Muscle layer of duodenum (tissue), 2 donors: ENCODE data around the gene BRSK2.
"Not testable (repeated sequence)": the region's sequence is repeated elsewhere in the genome, so short reads cannot be mapped to it uniquely, and the experiment has no call there.

Source experiments
- H3K27ac ChIP-seq: one replicate; pipeline ENCODE4 v1.7.0; 2013; ENCODE audit warnings: mild to moderate bottlenecking, low read length
- H3K27me3 ChIP-seq: one replicate; pipeline ENCODE4 v1.7.0; 2013; ENCODE audit warnings: low read depth, mild to moderate bottlenecking, control low read depth, low read length
- H3K36me3 ChIP-seq, 2 donors: one replicate each; pipeline ENCODE4 v1.7.0; 2013; ENCODE audit warnings: low read length in 2 of 2, control low read depth in 1 of 2, mild to moderate bottlenecking in 1 of 2; ENCODE audit not compliant: insufficient read depth in 2 of 2, control insufficient read depth in 1 of 2
- H3K4me1 ChIP-seq, 2 donors: one replicate each; pipeline ENCODE4 v1.7.0; 2013; ENCODE audit warnings: low read length in 2 of 2, mild to moderate bottlenecking in 2 of 2, control low read depth in 1 of 2, moderate library complexity in 1 of 2; ENCODE audit not compliant: insufficient read depth in 2 of 2, control insufficient read depth in 1 of 2
- H3K4me3 ChIP-seq, 2 donors: one replicate each; pipeline ENCODE4 v1.7.0; 2013; ENCODE audit warnings: low read length in 2 of 2, low read depth in 1 of 2, mild to moderate bottlenecking in 1 of 2
- H3K9me3 ChIP-seq, 2 donors: one replicate each; pipeline ENCODE4 v1.7.0; 2013; ENCODE audit warnings: low read length in 2 of 2, control low read depth in 1 of 2, mild to moderate bottlenecking in 1 of 2; ENCODE audit not compliant: control insufficient read depth in 1 of 2
- donor health status: healthy.

BRSK2 gene

GRCh38 chr11:1358286-1358685 is 31.4 kb upstream of the BRSK2 start:
- H3K4me1 ChIP-seq: peaks cover 0 to 5% of the 10 kb centered on the region in 2 donors

DNA sequence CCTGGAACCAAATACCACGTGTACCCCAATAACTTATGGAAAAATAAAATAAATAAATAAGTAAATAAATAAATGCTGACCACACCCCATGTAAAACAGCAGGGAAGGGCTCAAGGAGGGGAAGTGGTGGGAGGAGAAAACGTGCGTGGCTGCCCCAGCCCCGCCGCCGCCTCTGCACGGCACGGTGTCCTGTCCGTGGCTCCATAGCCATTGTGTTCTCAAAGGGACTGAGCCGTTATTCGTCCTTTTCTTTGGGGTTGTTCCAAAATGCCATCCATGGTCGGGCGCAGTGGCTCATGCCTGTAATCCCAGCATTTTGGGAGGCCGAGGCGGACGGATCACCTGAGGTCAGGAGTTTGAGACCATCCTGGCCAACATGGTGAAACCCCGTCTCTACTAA is 30.8 kb upstream of the BRSK2 start:
- not testable (repeated sequence) for H3K9me3 ChIP-seq, H3K27me3 ChIP-seq, H3K36me3 ChIP-seq, H3K4me3 ChIP-seq, H3K27ac ChIP-seq, H3K4me1 ChIP-seq

More at GRCh38 chr11:1358286-1358685, 31.4 kb upstream of the BRSK2 start:
- Histone ChIP-seq H3K27me3 (no peaks in the 10 kb centered on the region), H3K9me3 (no peaks in the 10 kb centered on the region), H3K36me3 (no peaks in the 10 kb centered on the region), H3K27ac (no peak overlapping the region), H3K4me3 (no peak overlapping the region)

DNA sequence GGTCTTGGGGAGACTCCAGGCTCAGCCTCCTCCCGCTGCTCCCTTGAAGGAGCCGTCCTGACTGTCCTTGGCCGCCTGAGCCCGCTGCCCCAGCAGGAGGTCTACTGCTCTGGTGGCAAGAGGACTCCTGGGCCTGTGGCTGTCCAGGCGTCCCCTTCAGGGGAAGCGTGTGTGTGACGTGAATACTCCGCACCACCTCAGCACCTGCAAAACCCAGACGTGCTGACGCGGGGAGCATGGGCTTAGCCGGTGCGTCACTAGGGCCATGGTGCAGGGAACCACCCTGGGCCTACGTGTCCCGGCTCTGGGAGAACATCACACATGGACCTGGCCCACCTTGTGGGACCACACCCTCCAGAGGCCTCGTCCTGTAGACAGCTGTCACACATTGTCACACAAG is 30.2 kb upstream of the BRSK2 start:
- Histone ChIP-seq H3K4me1 (peaks cover 0 to 5% of the 10 kb centered on the region in 2 donors), H3K4me3 (no peak overlapping the region), H3K9me3 (peaks cover 0 to 3% of the 10 kb centered on the region in 2 donors), H3K27ac (no peak overlapping the region), H3K36me3 (no peaks in the 10 kb centered on the region), H3K27me3 (no peaks in the 10 kb centered on the region)

DNA sequence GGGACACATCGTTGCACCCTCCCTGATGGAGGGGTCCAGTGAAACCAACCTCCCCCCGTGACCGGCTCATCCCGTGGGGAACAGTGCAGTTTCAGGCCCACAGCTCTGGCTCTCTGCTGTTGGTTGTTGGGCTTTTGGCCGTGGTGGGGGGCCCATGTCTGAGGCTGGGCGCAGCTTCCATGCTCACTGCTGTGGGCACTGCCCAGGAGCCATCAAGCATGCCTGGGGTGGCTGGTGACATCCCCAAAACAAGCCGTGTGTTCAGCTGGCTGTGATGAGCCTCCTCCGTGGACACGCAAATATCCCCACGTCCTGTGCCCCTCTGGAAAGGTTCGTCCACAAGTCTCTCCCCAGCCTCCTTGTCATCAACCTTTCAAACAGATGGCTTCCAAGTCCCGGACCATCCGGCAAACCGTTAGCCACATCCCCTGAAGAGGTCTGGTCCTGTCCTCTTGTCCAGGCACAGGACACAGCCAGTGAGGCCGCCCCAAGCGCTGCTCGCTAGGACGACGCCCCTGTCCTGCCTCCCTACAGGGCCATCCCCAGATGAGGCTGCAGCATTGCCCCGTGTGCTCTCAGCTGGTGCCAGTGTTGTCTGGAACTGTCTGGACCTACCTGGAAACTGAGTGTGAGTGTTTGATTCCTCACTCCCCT is 29.4 kb upstream of the BRSK2 start:
- no peaks in the 10 kb centered on the region for H3K27me3 ChIP-seq
- H3K27ac ChIP-seq: no peak overlapping the region
- no peak overlapping the region for H3K4me3 ChIP-seq
- H3K4me1 ChIP-seq: peaks cover 0 to 5% of the 10 kb centered on the region in 2 donors
- H3K9me3 ChIP-seq: peaks cover 0 to 9% of the 10 kb centered on the region in 2 donors
- no peaks in the 10 kb centered on the region for H3K36me3 ChIP-seq

- Histone ChIP-seq H3K36me3 (no peaks in the 10 kb centered on the region), H3K4me3 (no peak overlapping the region), H3K9me3 (peaks cover 0 to 15% of the 10 kb centered on the region in 2 donors), H3K27ac (no peak overlapping the region), H3K4me1 (peaks cover 0 to 5% of the 10 kb centered on the region in 2 donors), H3K27me3 (no peaks in the 10 kb centered on the region)
Measured at GRCh38 chr11:1360835-1361357, 28.8 kb upstream of the BRSK2 start.

DNA sequence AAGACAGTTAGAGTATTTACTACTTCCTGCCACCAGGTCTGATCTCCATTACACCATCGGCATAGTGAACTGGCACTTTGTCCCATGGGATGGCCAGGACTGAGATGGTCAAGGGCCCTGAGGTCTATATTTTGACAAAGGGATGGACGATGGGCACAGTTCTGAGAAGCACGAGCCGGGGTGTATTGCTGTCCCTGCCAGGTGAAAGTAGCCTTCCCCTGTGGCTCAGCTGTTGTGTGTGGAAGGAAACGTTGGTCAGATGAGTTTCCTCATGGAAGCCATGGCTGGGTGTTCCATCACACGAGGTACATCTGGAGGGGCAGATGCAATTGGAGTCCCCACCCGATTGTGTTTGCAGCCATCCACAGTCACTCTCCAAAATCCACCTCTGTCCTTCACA is 27.9 kb upstream of the BRSK2 start:
- Histone ChIP-seq H3K27me3 (no peaks in the 10 kb centered on the region), H3K27ac (no peak overlapping the region), H3K9me3 (peaks cover 0 to 21% of the 10 kb centered on the region in 2 donors), H3K4me3 (no peak overlapping the region), H3K36me3 (no peaks in the 10 kb centered on the region), H3K4me1 (peaks cover 0 to 5% of the 10 kb centered on the region in 2 donors)

DNA sequence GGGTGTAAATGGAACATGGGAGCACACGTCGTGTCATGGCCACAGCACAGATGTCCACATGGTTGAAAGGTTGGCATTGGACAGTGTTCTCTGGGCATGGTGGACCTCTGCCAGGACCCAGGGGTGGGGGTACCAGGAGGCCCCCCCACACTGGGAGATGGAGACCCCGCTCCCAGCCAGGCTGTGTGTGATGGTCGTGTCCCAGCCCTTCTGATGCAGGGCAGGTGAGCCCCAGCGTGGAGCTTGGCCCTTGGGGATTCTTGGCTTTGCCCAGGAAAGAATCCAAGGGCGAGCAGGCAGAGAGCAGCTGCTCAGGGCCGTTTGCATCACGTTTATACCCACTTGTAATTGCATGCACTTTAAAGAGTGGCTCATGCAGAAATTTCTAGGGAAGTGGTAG is 22.0 kb upstream of the BRSK2 start:
- Histone ChIP-seq H3K4me1 (no peaks in the 10 kb centered on the region), H3K27ac (no peak overlapping the region), H3K9me3 (peaks cover 0 to 24% of the 10 kb centered on the region in 2 donors), H3K4me3 (no peak overlapping the region), H3K27me3 (no peaks in the 10 kb centered on the region), H3K36me3 (no peaks in the 10 kb centered on the region)

DNA sequence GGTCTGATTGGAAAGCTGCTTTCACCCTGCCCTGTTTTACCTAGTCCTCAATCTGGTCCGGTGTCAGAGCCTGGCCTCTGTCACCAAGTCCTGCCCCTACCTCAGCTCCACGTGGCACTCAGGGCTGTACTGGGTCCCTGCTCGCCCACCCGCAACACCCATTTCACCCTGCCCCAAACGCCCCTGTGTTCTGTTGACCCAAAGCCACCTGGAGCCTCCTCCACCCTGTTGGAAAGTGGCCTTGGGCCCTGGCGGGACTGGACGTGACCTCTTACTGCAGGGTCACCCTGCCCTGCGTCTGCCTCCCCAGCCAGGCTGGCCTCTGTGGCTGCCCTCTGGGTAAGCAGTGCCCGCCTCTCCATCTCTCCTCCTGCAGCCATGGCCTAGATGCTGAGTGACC is 21.5 kb upstream of the BRSK2 start:
- Histone ChIP-seq H3K4me1 (no peaks in the 10 kb centered on the region), H3K36me3 (no peaks in the 10 kb centered on the region), H3K4me3 (no peak overlapping the region), H3K27me3 (no peaks in the 10 kb centered on the region), H3K27ac (no peak overlapping the region), H3K9me3 (peaks cover 0 to 24% of the 10 kb centered on the region in 2 donors)

DNA sequence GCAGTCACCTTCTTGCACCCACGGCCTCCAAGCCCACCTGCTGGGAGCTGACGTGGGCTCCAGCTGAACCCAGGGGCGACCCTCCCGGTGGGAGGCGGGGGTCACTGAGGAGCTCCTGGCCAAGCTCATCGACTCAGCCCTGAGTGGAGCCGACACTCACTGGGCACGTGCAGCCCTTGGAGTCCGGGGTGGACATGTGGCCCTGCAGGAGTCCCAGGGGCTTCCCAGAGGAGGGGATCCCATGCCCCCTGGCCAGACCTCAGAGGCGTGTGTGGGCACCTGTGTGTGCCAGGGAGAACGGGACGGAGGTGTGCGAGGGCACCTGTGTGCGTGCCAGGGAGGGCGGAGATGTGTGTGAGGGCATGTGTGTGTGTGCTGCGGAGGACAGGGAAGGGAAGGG is 20.8 kb upstream of the BRSK2 start:
- Histone ChIP-seq H3K4me3 (no peak overlapping the region), H3K4me1 (no peaks in the 10 kb centered on the region), H3K27me3 (no peaks in the 10 kb centered on the region), H3K9me3 (peaks cover 0 to 24% of the 10 kb centered on the region in 2 donors), H3K36me3 (no peaks in the 10 kb centered on the region), H3K27ac (no peak overlapping the region)

GRCh38 chr11:1369371-1370005 is 20.2 kb upstream of the BRSK2 start:
- Histone ChIP-seq H3K27ac (no peak overlapping the region), H3K36me3 (no peaks in the 10 kb centered on the region), H3K4me1 (no peaks in the 10 kb centered on the region), H3K9me3 (peaks cover 0 to 21% of the 10 kb centered on the region in 2 donors), H3K27me3 (no peaks in the 10 kb centered on the region), H3K4me3 (no peak overlapping the region)

GRCh38 chr11:1370186-1371025 is 19.3 kb upstream of the BRSK2 start:
- Histone ChIP-seq H3K27me3 (no peaks in the 10 kb centered on the region), H3K4me3 (no peak overlapping the region), H3K27ac (no peak overlapping the region), H3K4me1 (no peaks in the 10 kb centered on the region), H3K36me3 (no peaks in the 10 kb centered on the region), H3K9me3 (peaks cover 0 to 14% of the 10 kb centered on the region in 2 donors)
